ENCODE data around the gene ELP4.

- TF ChIP-seq GATA2 (IDR thresholded peaks at IDR 0.05; ENCODE audit: low read depth, low read length): no peak
- TF ChIP-seq GATA3 (IDR thresholded peaks at IDR 0.05; ENCODE audit: low read depth, low read length): no peak
Measured at GRCh38 chr11:31767066-31767465, 257.5 kb downstream of the ELP4 start.

All from SH-SY5Y (cell line).